ENCODE results near the gene GPC5.
"Not testable (repeated sequence)": the region's sequence is repeated elsewhere in the genome, so short reads cannot be mapped to it uniquely, and the experiment has no call there.

The GPC5 gene

GRCh38 chr13:91659256-91660075, 261.0 kb downstream of the GPC5 start:
- H3K9ac ChIP-seq (ENCODE audit: low read length), result no peak overlapping the region
- DNase-seq (ENCODE audit: low read depth), result no peak

GRCh38 chr13:91660076-91660415, 261.6 kb downstream of the GPC5 start:
- Histone ChIP-seq H3K36me3 (ENCODE audit: control insufficient read depth, insufficient read depth, low read length, severe bottlenecking) (no peaks in the 10 kb centered on the region), H3K4me3 (ENCODE audit: low read length) (no peak overlapping the region), H3K4me1 (ENCODE audit: control insufficient read depth, insufficient read depth, low read length) (no peaks in the 10 kb centered on the region), H3K9ac (ENCODE audit: low read length) (no peak overlapping the region), H3K9me3 (ENCODE audit: control insufficient read depth, low read length) (no peaks in the 10 kb centered on the region), H3K27me3 (replicated peaks; ENCODE audit: control insufficient read depth, insufficient read depth, low read length) (no peaks in the 10 kb centered on the region)
- no peak for DNase-seq (ENCODE audit: low read depth)

More at GRCh38 chr13:91659256-91660075, 261.0 kb downstream of the GPC5 start:
- no peaks in the 10 kb centered on the region for H3K9me3 ChIP-seq (ENCODE audit: control insufficient read depth, low read length)
- no peak overlapping the region for H3K4me3 ChIP-seq (ENCODE audit: low read length)
- H3K27me3 ChIP-seq (replicated peaks; ENCODE audit: control insufficient read depth, insufficient read depth, low read length), result no peaks in the 10 kb centered on the region
- no peaks in the 10 kb centered on the region for H3K36me3 ChIP-seq (ENCODE audit: control insufficient read depth, insufficient read depth, low read length, severe bottlenecking)
- no peaks in the 10 kb centered on the region for H3K4me1 ChIP-seq (ENCODE audit: control insufficient read depth, insufficient read depth, low read length)

- Histone ChIP-seq H3K36me3 (ENCODE audit: control insufficient read depth, insufficient read depth, low read length, severe bottlenecking) (no peaks in the 10 kb centered on the region), H3K9ac (ENCODE audit: low read length) (no peak overlapping the region), H3K9me3 (ENCODE audit: control insufficient read depth, low read length) (no peaks in the 10 kb centered on the region), H3K4me3 (ENCODE audit: low read length) (no peak overlapping the region), H3K27me3 (replicated peaks; ENCODE audit: control insufficient read depth, insufficient read depth, low read length) (no peaks in the 10 kb centered on the region), H3K4me1 (ENCODE audit: control insufficient read depth, insufficient read depth, low read length) (no peaks in the 10 kb centered on the region)
- no peak for DNase-seq (ENCODE audit: low read depth)
These were observed 263.5 kb downstream of the GPC5 start for GRCh38 chr13:91661692-91662490.

GRCh38 chr13:91664039-91664438, 265.6 kb downstream of the GPC5 start:
- Histone ChIP-seq H3K9me3 (ENCODE audit: control insufficient read depth, low read length) (no peaks in the 10 kb centered on the region), H3K9ac (ENCODE audit: low read length) (no peak overlapping the region), H3K4me1 (ENCODE audit: control insufficient read depth, insufficient read depth, low read length) (peaks cover 4% of the 10 kb centered on the region), H3K36me3 (ENCODE audit: control insufficient read depth, insufficient read depth, low read length, severe bottlenecking) (no peaks in the 10 kb centered on the region), H3K27me3 (replicated peaks; ENCODE audit: control insufficient read depth, insufficient read depth, low read length) (no peaks in the 10 kb centered on the region), H3K4me3 (ENCODE audit: low read length) (no peak overlapping the region)
- no peak for DNase-seq (ENCODE audit: low read depth)

GRCh38 chr13:91667486-91667885, 269.1 kb downstream of the GPC5 start:
- H3K4me1 ChIP-seq (ENCODE audit: control insufficient read depth, insufficient read depth, low read length), result peaks cover 10% of the 10 kb centered on the region
- H3K4me3 ChIP-seq (ENCODE audit: low read length), result no peak overlapping the region
- no peak for DNase-seq (ENCODE audit: low read depth)
- no peak overlapping the region for H3K9ac ChIP-seq (ENCODE audit: low read length)
- no peaks in the 10 kb centered on the region for H3K36me3 ChIP-seq (ENCODE audit: control insufficient read depth, insufficient read depth, low read length, severe bottlenecking)
- H3K9me3 ChIP-seq (ENCODE audit: control insufficient read depth, low read length), result no peaks in the 10 kb centered on the region
- H3K27me3 ChIP-seq (replicated peaks; ENCODE audit: control insufficient read depth, insufficient read depth, low read length), result no peaks in the 10 kb centered on the region

- no peak for DNase-seq (ENCODE audit: low read depth)
- Histone ChIP-seq H3K4me1 (ENCODE audit: control insufficient read depth, insufficient read depth, low read length) (peaks cover 10% of the 10 kb centered on the region), H3K27me3 (replicated peaks; ENCODE audit: control insufficient read depth, insufficient read depth, low read length) (no peaks in the 10 kb centered on the region), H3K9ac (ENCODE audit: low read length) (no peak overlapping the region), H3K36me3 (ENCODE audit: control insufficient read depth, insufficient read depth, low read length, severe bottlenecking) (no peaks in the 10 kb centered on the region), H3K9me3 (ENCODE audit: control insufficient read depth, low read length) (no peaks in the 10 kb centered on the region), H3K4me3 (ENCODE audit: low read length) (no peak overlapping the region)
These were observed 270.6 kb downstream of the GPC5 start for GRCh38 chr13:91668866-91669495.

GRCh38 chr13:91674347-91674746, 275.9 kb downstream of the GPC5 start:
- H3K9me3 ChIP-seq (ENCODE audit: control insufficient read depth, low read length); H3K4me1 ChIP-seq (ENCODE audit: control insufficient read depth, insufficient read depth, low read length); DNase-seq (ENCODE audit: low read depth); H3K27me3 ChIP-seq (replicated peaks; ENCODE audit: control insufficient read depth, insufficient read depth, low read length); H3K4me3 ChIP-seq (ENCODE audit: low read length); H3K9ac ChIP-seq (ENCODE audit: low read length); H3K36me3 ChIP-seq (ENCODE audit: control insufficient read depth, insufficient read depth, low read length, severe bottlenecking): not testable (repeated sequence)

- Histone ChIP-seq H3K9me3 (ENCODE audit: control insufficient read depth, low read length) (no peaks in the 10 kb centered on the region), H3K27me3 (replicated peaks; ENCODE audit: control insufficient read depth, insufficient read depth, low read length) (no peaks in the 10 kb centered on the region), H3K4me1 (ENCODE audit: control insufficient read depth, insufficient read depth, low read length) (no peaks in the 10 kb centered on the region), H3K36me3 (ENCODE audit: control insufficient read depth, insufficient read depth, low read length, severe bottlenecking) (no peaks in the 10 kb centered on the region), H3K9ac (ENCODE audit: low read length) (no peak overlapping the region), H3K4me3 (ENCODE audit: low read length) (no peak overlapping the region)
- DNase-seq (ENCODE audit: low read depth), result no peak
These were observed 286.3 kb downstream of the GPC5 start for GRCh38 chr13:91684746-91685145.

GRCh38 chr13:91690944-91691343, 292.5 kb downstream of the GPC5 start:
- no peaks in the 10 kb centered on the region for H3K36me3 ChIP-seq (ENCODE audit: control insufficient read depth, insufficient read depth, low read length, severe bottlenecking)
- H3K27me3 ChIP-seq (replicated peaks; ENCODE audit: control insufficient read depth, insufficient read depth, low read length), result no peaks in the 10 kb centered on the region
- no peaks in the 10 kb centered on the region for H3K4me1 ChIP-seq (ENCODE audit: control insufficient read depth, insufficient read depth, low read length)
- H3K9me3 ChIP-seq (ENCODE audit: control insufficient read depth, low read length), result no peaks in the 10 kb centered on the region
- no peak for DNase-seq (ENCODE audit: low read depth)
- no peak overlapping the region for H3K4me3 ChIP-seq (ENCODE audit: low read length)
- no peak overlapping the region for H3K9ac ChIP-seq (ENCODE audit: low read length)

- Histone ChIP-seq H3K4me3 (ENCODE audit: low read length) (no peak overlapping the region), H3K9ac (ENCODE audit: low read length) (no peak overlapping the region), H3K9me3 (ENCODE audit: control insufficient read depth, low read length) (no peaks in the 10 kb centered on the region), H3K27me3 (replicated peaks; ENCODE audit: control insufficient read depth, insufficient read depth, low read length) (no peaks in the 10 kb centered on the region), H3K4me1 (ENCODE audit: control insufficient read depth, insufficient read depth, low read length) (no peaks in the 10 kb centered on the region), H3K36me3 (ENCODE audit: control insufficient read depth, insufficient read depth, low read length, severe bottlenecking) (no peaks in the 10 kb centered on the region)
- no peak for DNase-seq (ENCODE audit: low read depth)
These were observed 295.0 kb downstream of the GPC5 start for GRCh38 chr13:91693466-91693865.

- Histone ChIP-seq H3K36me3 (ENCODE audit: control insufficient read depth, insufficient read depth, low read length, severe bottlenecking) (no peaks in the 10 kb centered on the region), H3K4me1 (ENCODE audit: control insufficient read depth, insufficient read depth, low read length) (no peaks in the 10 kb centered on the region), H3K9me3 (ENCODE audit: control insufficient read depth, low read length) (no peaks in the 10 kb centered on the region), H3K4me3 (ENCODE audit: low read length) (no peak overlapping the region), H3K27me3 (replicated peaks; ENCODE audit: control insufficient read depth, insufficient read depth, low read length) (no peaks in the 10 kb centered on the region), H3K9ac (ENCODE audit: low read length) (no peak overlapping the region)
- DNase-seq (ENCODE audit: low read depth), result no peak
These were observed 299.9 kb downstream of the GPC5 start for GRCh38 chr13:91698308-91698707.

Data from adipocyte (in vitro differentiated cells).